ENCODE measurements around the gene RGS11.

The RGS11 gene

GRCh38 chr16:263182-263774, 12.5 kb downstream of the RGS11 start:
- TF ChIP-seq ZBTB7A (IDR thresholded peaks at IDR 0.05; ENCODE audit: low read depth) (no peak), TEAD4 (IDR thresholded peaks at IDR 0.05) (no peak), YY1 (IDR thresholded peaks at IDR 0.05; ENCODE audit: low read depth) (no peak), USF1 (IDR thresholded peaks at IDR 0.05) (no peak), NFIC (IDR thresholded peaks at IDR 0.05) (no peak), EGR1 (IDR thresholded peaks at IDR 0.05) (no peak), TAF1 (IDR thresholded peaks at IDR 0.05; ENCODE audit: low read depth) (no peak), FOXM1 (IDR thresholded peaks at IDR 0.05; ENCODE audit: borderline replicate concordance, low read depth) (no peak), RAD21 (IDR thresholded peaks at IDR 0.05; ENCODE audit: low read depth) (no peak), TCF12 (IDR thresholded peaks at IDR 0.05; ENCODE audit: low read depth) (no peak), CEBPB (IDR thresholded peaks at IDR 0.05) (no peak), MAX (IDR thresholded peaks at IDR 0.05) (no peak), CREB1 (IDR thresholded peaks at IDR 0.05; ENCODE audit: low read depth) (no peak), REST (IDR thresholded peaks at IDR 0.05; ENCODE audit: low read depth) (no peak), EP300 (IDR thresholded peaks at IDR 0.05; ENCODE audit: borderline replicate concordance) (no peak)

DNA sequence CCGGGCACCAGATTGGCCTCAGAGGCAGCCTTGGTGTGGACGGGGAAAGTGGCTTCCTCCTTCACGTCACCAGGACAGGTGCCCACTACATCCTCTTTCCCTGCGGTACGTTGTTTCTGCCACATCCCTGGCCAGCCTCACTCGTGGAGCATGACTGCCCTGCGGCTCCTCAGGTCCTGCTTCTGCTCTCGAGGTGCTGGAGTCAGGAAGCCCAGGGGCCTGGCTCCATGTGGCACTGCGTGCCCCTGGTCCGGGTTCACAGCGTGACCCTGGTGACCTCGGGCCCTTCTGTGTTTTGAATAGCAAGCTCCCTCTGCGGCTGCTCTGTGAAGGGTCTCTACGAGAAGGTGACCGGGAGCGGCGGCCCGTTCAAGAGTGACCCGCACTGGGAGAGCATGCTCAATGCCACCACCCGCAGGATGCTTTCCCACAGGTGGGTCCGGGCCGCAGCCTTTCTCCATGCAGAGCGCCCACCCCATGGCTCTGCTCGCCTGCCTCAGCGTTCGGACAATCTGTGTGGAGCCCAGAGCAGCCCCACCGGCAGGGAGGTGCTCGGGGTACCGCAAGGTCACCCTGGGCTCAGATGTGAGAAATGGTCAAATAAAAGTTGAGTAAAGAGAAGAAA, 13.5 kb downstream of the RGS11 start:
- no peak for TF ChIP-seq EGR1 (IDR thresholded peaks at IDR 0.05)
- TF ChIP-seq ZBTB7A (IDR thresholded peaks at IDR 0.05; ENCODE audit: low read depth): no peak
- no peak for TF ChIP-seq USF1 (IDR thresholded peaks at IDR 0.05)
- no peak for TF ChIP-seq YY1 (IDR thresholded peaks at IDR 0.05; ENCODE audit: low read depth)
- TF ChIP-seq TCF12 (IDR thresholded peaks at IDR 0.05; ENCODE audit: low read depth): no peak
- TF ChIP-seq TAF1 (IDR thresholded peaks at IDR 0.05; ENCODE audit: low read depth): no peak
- no peak for TF ChIP-seq REST (IDR thresholded peaks at IDR 0.05; ENCODE audit: low read depth)
- TF ChIP-seq FOXM1 (IDR thresholded peaks at IDR 0.05; ENCODE audit: borderline replicate concordance, low read depth): no peak
- no peak for TF ChIP-seq MAX (IDR thresholded peaks at IDR 0.05)
- TF ChIP-seq RAD21 (IDR thresholded peaks at IDR 0.05; ENCODE audit: low read depth): no peak

DNA sequence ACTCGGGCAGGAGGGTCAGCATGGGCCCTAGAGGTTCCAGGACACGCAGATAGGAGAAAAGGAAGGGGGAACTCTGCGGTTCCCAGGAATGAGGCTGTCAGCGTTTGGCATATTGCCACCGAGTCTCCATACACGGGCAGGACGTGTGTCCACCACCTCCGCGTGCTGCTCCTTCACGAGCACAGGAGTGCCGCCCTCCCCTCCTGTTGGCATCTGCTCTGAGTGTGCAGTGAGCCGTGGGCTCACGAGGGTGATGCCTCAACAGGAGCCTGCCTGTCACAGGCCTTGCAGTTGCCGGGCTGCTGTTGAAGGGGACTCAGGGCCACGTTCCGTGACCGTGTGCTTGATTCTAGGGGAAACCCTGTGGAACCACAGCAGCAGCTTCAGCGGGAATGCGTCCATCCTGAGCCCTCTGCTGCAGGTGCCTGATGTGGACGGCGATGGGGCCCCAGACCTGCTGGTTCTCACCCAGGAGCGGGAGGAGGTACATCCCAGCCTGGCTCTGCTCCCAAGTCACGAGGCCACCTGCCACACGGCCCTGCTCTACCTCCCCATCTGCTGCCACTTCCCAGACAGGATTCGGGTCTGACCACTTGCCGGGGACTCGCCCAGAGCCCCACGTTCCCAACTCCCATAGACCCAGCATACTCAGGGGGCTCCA, 14.6 kb downstream of the RGS11 start:
- TF ChIP-seq NFIC (IDR thresholded peaks at IDR 0.05): peak; percentile 23; the same call in 1 of the 2 replicates
- TF ChIP-seq EP300 (IDR thresholded peaks at IDR 0.05; ENCODE audit: borderline replicate concordance): no peak

GRCh38 chr16:260326-260725, 15.4 kb downstream of the RGS11 start:
- no peak for TF ChIP-seq EGR1 (IDR thresholded peaks at IDR 0.05)
- no peak for TF ChIP-seq REST (IDR thresholded peaks at IDR 0.05; ENCODE audit: low read depth)
